IPS-11a (cell line): ENCODE results near the gene ING5.

Experiments used
- H3K4me3 ChIP-seq: one replicate; pipeline ENCODE4 v1.5.1; 2013; ENCODE audit warnings: low read depth, low read length, control low read depth

Gene ING5

GRCh38 chr2:241672243-241673188 is 29.3 kb upstream of the ING5 start:
- no peak overlapping the region for H3K4me3 ChIP-seq

- no peak overlapping the region for H3K4me3 ChIP-seq
Observed at GRCh38 chr2:241673189-241673663, 28.6 kb upstream of the ING5 start.

GRCh38 chr2:241673797-241674725 is 27.8 kb upstream of the ING5 start:
- H3K4me3 ChIP-seq, result no peak overlapping the region

GRCh38 chr2:241675885-241676284 is 26.0 kb upstream of the ING5 start:
- H3K4me3 ChIP-seq, result no peak overlapping the region

- no peak overlapping the region for H3K4me3 ChIP-seq
Observed at GRCh38 chr2:241676665-241677064, 25.2 kb upstream of the ING5 start.

GRCh38 chr2:241677392-241677791 is 24.4 kb upstream of the ING5 start:
- H3K4me3 ChIP-seq, result no peak overlapping the region

- H3K4me3 ChIP-seq, result no peak overlapping the region
Observed at GRCh38 chr2:241678307-241678706, 23.5 kb upstream of the ING5 start.

GRCh38 chr2:241678784-241679540 is 22.9 kb upstream of the ING5 start:
- no peak overlapping the region for H3K4me3 ChIP-seq

GRCh38 chr2:241680044-241680443 is 21.8 kb upstream of the ING5 start:
- no peak overlapping the region for H3K4me3 ChIP-seq

GRCh38 chr2:241680827-241681599 is 20.8 kb upstream of the ING5 start:
- no peak overlapping the region for H3K4me3 ChIP-seq

GRCh38 chr2:241686324-241686649 is 15.6 kb upstream of the ING5 start:
- H3K4me3 ChIP-seq, result peak overlapping the region; percentile 82

- H3K4me3 ChIP-seq, result peak within 1 kb of the TSS; percentile 82
Observed at GRCh38 chr2:241686650-241687425, 15.0 kb upstream of the ING5 start, which contains the start of gene DTYMK. Gene DTYMK (minus strand): TSS chr2:241686815. CDS start chr2:241686783, 32 bp downstream.

GRCh38 chr2:241689306-241689705 is 12.5 kb upstream of the ING5 start:
- no peak overlapping the region for H3K4me3 ChIP-seq

- H3K4me3 ChIP-seq, result no peak overlapping the region
Observed at GRCh38 chr2:241690202-241690717, 11.6 kb upstream of the ING5 start.

- H3K4me3 ChIP-seq, result no peak overlapping the region
Observed at GRCh38 chr2:241692448-241692847, 9.4 kb upstream of the ING5 start.

GRCh38 chr2:241695651-241696050 is 6.2 kb upstream of the ING5 start:
- H3K4me3 ChIP-seq, result no peak overlapping the region

GRCh38 chr2:241701149-241701398 is 765 bp upstream of the ING5 start:
- peak overlapping the region; percentile 80 for H3K4me3 ChIP-seq

- H3K4me3 ChIP-seq, result peak overlapping the region; percentile 54
Observed at GRCh38 chr2:241702155-241703031, 554 bp downstream of the ING5 start.
